T-helper 2 cell treated with Interferon-gamma antibody and Interleukin-4, amounts not matched to agents 5 μg/mL and 100 μg/mL, for 36 hours (primary cell): ENCODE results near the gene DYNLRB2.

Experiments
- DNase-seq: peaks from one replicate; pipeline ENCODE4 v3.0.0; 2021; ENCODE audit warnings: low spot score
- H3K27ac Mint-ChIP-seq: one replicate; pipeline ENCODE4 v1.8.0; 2021; ENCODE audit warnings: mild to moderate bottlenecking, mixed read lengths
- H3K27me3 Mint-ChIP-seq: one replicate; pipeline ENCODE4 v1.8.0; 2021; ENCODE audit warnings: low read depth, mixed read lengths
- H3K36me3 Mint-ChIP-seq: one replicate; pipeline ENCODE4 v1.8.0; 2021; ENCODE audit warnings: low read depth, mixed read lengths
- H3K4me1 Mint-ChIP-seq: one replicate; pipeline ENCODE4 v1.8.0; 2021; ENCODE audit warnings: low read depth, mixed read lengths
- H3K4me3 Mint-ChIP-seq: one replicate; pipeline ENCODE4 v1.8.0; 2022; ENCODE audit warnings: mild to moderate bottlenecking, moderate library complexity, mixed read lengths
- H3K9me3 Mint-ChIP-seq: one replicate; pipeline ENCODE4 v1.8.0; 2021; ENCODE audit warnings: mixed read lengths

The DYNLRB2 gene

GRCh38 chr16:80564394-80564793 is 23.6 kb downstream of the DYNLRB2 start:
- H3K9me3 Mint-ChIP-seq, result peaks cover 14% of the 10 kb centered on the region
- peaks cover 5% of the 10 kb centered on the region for H3K27me3 Mint-ChIP-seq
- no peak overlapping the region for H3K27ac Mint-ChIP-seq
- H3K36me3 Mint-ChIP-seq, result peaks cover 8% of the 10 kb centered on the region
- DNase-seq, result no peak
- H3K4me1 Mint-ChIP-seq, result peaks cover 27% of the 10 kb centered on the region
- no peak overlapping the region for H3K4me3 Mint-ChIP-seq

- H3K4me3 Mint-ChIP-seq, result peak overlapping the region; percentile 45
- H3K9me3 Mint-ChIP-seq, result peaks cover 20% of the 10 kb centered on the region
- DNase-seq, result peak; percentile 89
- no peaks in the 10 kb centered on the region for H3K27me3 Mint-ChIP-seq
- H3K4me1 Mint-ChIP-seq, result peaks cover 37% of the 10 kb centered on the region
- peaks cover 14% of the 10 kb centered on the region for H3K36me3 Mint-ChIP-seq
- peak overlapping the region; percentile 83 for H3K27ac Mint-ChIP-seq
Measured at GRCh38 chr16:80569440-80570105, 28.8 kb downstream of the DYNLRB2 start.

GRCh38 chr16:80570106-80570478 is 29.3 kb downstream of the DYNLRB2 start:
- Mint-ChIP-seq H3K27me3 (no peaks in the 10 kb centered on the region), H3K9me3 (peaks cover 20% of the 10 kb centered on the region), H3K27ac (peak overlapping the region; percentile 83), H3K36me3 (peaks cover 14% of the 10 kb centered on the region), H3K4me1 (peaks cover 32% of the 10 kb centered on the region), H3K4me3 (peak overlapping the region; percentile 45)
- peak; percentile 26 for DNase-seq

GRCh38 chr16:80573700-80574120 is 32.9 kb downstream of the DYNLRB2 start:
- DNase-seq, result no peak
- H3K36me3 Mint-ChIP-seq, result peaks cover 7% of the 10 kb centered on the region
- H3K27me3 Mint-ChIP-seq, result no peaks in the 10 kb centered on the region
- H3K4me1 Mint-ChIP-seq, result peaks cover 21% of the 10 kb centered on the region
- no peak overlapping the region for H3K4me3 Mint-ChIP-seq
- peaks cover 6% of the 10 kb centered on the region for H3K9me3 Mint-ChIP-seq
- H3K27ac Mint-ChIP-seq, result no peak overlapping the region

- Mint-ChIP-seq H3K4me1 (peaks cover 21% of the 10 kb centered on the region), H3K27ac (no peak overlapping the region), H3K27me3 (no peaks in the 10 kb centered on the region)
Measured at GRCh38 chr16:80576343-80576912, 35.6 kb downstream of the DYNLRB2 start.

GRCh38 chr16:80577485-80578280 is 36.9 kb downstream of the DYNLRB2 start:
- H3K36me3 Mint-ChIP-seq, result peaks cover 2% of the 10 kb centered on the region
- H3K4me1 Mint-ChIP-seq, result peaks cover 29% of the 10 kb centered on the region
- H3K4me3 Mint-ChIP-seq, result no peak overlapping the region
- H3K27me3 Mint-ChIP-seq, result no peaks in the 10 kb centered on the region
- H3K9me3 Mint-ChIP-seq, result no peaks in the 10 kb centered on the region
- no peak for DNase-seq
- H3K27ac Mint-ChIP-seq, result no peak overlapping the region

More at GRCh38 chr16:80576343-80576912, 35.6 kb downstream of the DYNLRB2 start:
- Mint-ChIP-seq H3K9me3 (peaks cover 2% of the 10 kb centered on the region), H3K4me3 (no peak overlapping the region), H3K36me3 (peaks cover 2% of the 10 kb centered on the region)
- no peak for DNase-seq

GRCh38 chr16:80580109-80580832 is 39.5 kb downstream of the DYNLRB2 start:
- Mint-ChIP-seq H3K9me3 (no peaks in the 10 kb centered on the region), H3K27ac (peak overlapping the region; percentile 97), H3K4me1 (peaks cover 49% of the 10 kb centered on the region), H3K4me3 (peak overlapping the region; percentile 79), H3K36me3 (peaks cover 7% of the 10 kb centered on the region), H3K27me3 (peaks cover 2% of the 10 kb centered on the region)
- peak; percentile 81 for DNase-seq

- peaks cover 25% of the 10 kb centered on the region for H3K27me3 Mint-ChIP-seq
- peaks cover 70% of the 10 kb centered on the region for H3K4me1 Mint-ChIP-seq
- H3K27ac Mint-ChIP-seq, result no peak overlapping the region
- H3K36me3 Mint-ChIP-seq, result peaks cover 26% of the 10 kb centered on the region
- H3K4me3 Mint-ChIP-seq, result peak overlapping the region; percentile 49
- peak; percentile 73 for DNase-seq
- H3K9me3 Mint-ChIP-seq, result peaks cover 11% of the 10 kb centered on the region
Measured at GRCh38 chr16:80583466-80583865, 42.7 kb downstream of the DYNLRB2 start.

- peaks cover 43% of the 10 kb centered on the region for H3K27me3 Mint-ChIP-seq
- H3K9me3 Mint-ChIP-seq, result peaks cover 15% of the 10 kb centered on the region
- H3K36me3 Mint-ChIP-seq, result peaks cover 35% of the 10 kb centered on the region
- DNase-seq, result peak; percentile 19
- peaks cover 70% of the 10 kb centered on the region for H3K4me1 Mint-ChIP-seq
- peak overlapping the region; percentile 26 for H3K4me3 Mint-ChIP-seq
- H3K27ac Mint-ChIP-seq, result no peak overlapping the region
Measured at GRCh38 chr16:80585764-80586163, 45.0 kb downstream of the DYNLRB2 start.

- Mint-ChIP-seq H3K9me3 (peaks cover 15% of the 10 kb centered on the region), H3K27ac (no peak overlapping the region), H3K4me3 (peak overlapping the region; percentile 26), H3K36me3 (peaks cover 35% of the 10 kb centered on the region), H3K4me1 (peaks cover 70% of the 10 kb centered on the region), H3K27me3 (peaks cover 46% of the 10 kb centered on the region)
- no peak for DNase-seq
Measured at GRCh38 chr16:80586476-80586875, 45.7 kb downstream of the DYNLRB2 start.

- peaks cover 49% of the 10 kb centered on the region for H3K27me3 Mint-ChIP-seq
- H3K9me3 Mint-ChIP-seq, result peaks cover 15% of the 10 kb centered on the region
- H3K4me1 Mint-ChIP-seq, result peaks cover 71% of the 10 kb centered on the region
- no peak for DNase-seq
- peaks cover 35% of the 10 kb centered on the region for H3K36me3 Mint-ChIP-seq
- H3K4me3 Mint-ChIP-seq, result no peak overlapping the region
- H3K27ac Mint-ChIP-seq, result no peak overlapping the region
Measured at GRCh38 chr16:80587071-80587470, 46.3 kb downstream of the DYNLRB2 start.

- peak; percentile 60 for DNase-seq
Measured at GRCh38 chr16:80591071-80591915, 50.5 kb downstream of the DYNLRB2 start.

GRCh38 chr16:80592273-80592672 is 51.5 kb downstream of the DYNLRB2 start:
- H3K9me3 Mint-ChIP-seq, result peaks cover 28% of the 10 kb centered on the region
- peak overlapping the region; percentile 66 for H3K4me3 Mint-ChIP-seq
- no peak for DNase-seq
- H3K27ac Mint-ChIP-seq, result no peak overlapping the region
- H3K27me3 Mint-ChIP-seq, result peaks cover 67% of the 10 kb centered on the region
- peaks cover 39% of the 10 kb centered on the region for H3K4me1 Mint-ChIP-seq
- peaks cover 35% of the 10 kb centered on the region for H3K36me3 Mint-ChIP-seq

More at GRCh38 chr16:80591071-80591915, 50.5 kb downstream of the DYNLRB2 start:
- peak overlapping the region; percentile 66 for H3K4me3 Mint-ChIP-seq
- peaks cover 37% of the 10 kb centered on the region for H3K36me3 Mint-ChIP-seq
- H3K9me3 Mint-ChIP-seq, result peaks cover 29% of the 10 kb centered on the region
- peaks cover 46% of the 10 kb centered on the region for H3K4me1 Mint-ChIP-seq
- peaks cover 69% of the 10 kb centered on the region for H3K27me3 Mint-ChIP-seq
- peak overlapping the region; percentile 42 for H3K27ac Mint-ChIP-seq
